PC-9 (cell line): ENCODE measurements around the gene PRPF39. TPM values are rescaled to one million over a fixed set of nuclear protein-coding genes. Genes with fewer than 3 reads are reported as not detected.

Experiments
- BruUV-seq: library from RNA; stranded (reverse); fragments of 400-500 nt; replicated peaks from 2 replicates; lab custom pipeline; 2021; lab: Mats Ljungman, UMichigan
- CTCF ChIA-PET: fragments of 300-600 bp; sonication (Branson Sonifier 250); formaldehyde crosslinking; loops from one replicate; lab custom pipeline; 2022; ENCODE audit warnings: antibody characterized with exemption; lab: Charles Lee
- POLR2A ChIA-PET: fragments of 300-600 bp; sonication (Branson Sonifier 250); formaldehyde crosslinking; loops from one replicate; lab custom pipeline; 2022; ENCODE audit warnings: antibody characterized with exemption; ENCODE audit not compliant: unreplicated experiment; lab: Charles Lee
- DNase-seq, 2 experiments: peaks; one replicate each; pipeline versions ENCODE4 v3.0.0 to v3.0.0-alpha.2; 2015 to 2022; ENCODE audit warnings: mixed read lengths in 1 of 2
- H2AFZ ChIP-seq: fragments of 200-600 bp; sonication (generic); 2 replicates; pipeline ENCODE4 v1.8.1; 2017; ENCODE audit warnings: antibody characterized with exemption
- H3F3A ChIP-seq: fragments of 200-600 bp; sonication (generic); 2 replicates; pipeline ENCODE4 v1.8.1; 2017; ENCODE audit warnings: antibody characterized with exemption, mild to moderate bottlenecking, low read depth; ENCODE audit not compliant: insufficient read depth
- H3K27ac ChIP-seq: fragments of 200-600 bp; sonication (generic); 2 replicates; pipeline ENCODE4 v1.6.1; 2016; ENCODE audit warnings: mixed run types
- H3K27me3 ChIP-seq: fragments of 200-600 bp; sonication (generic); 2 replicates; pipeline ENCODE4 v1.6.1; 2016; ENCODE audit warnings: low read depth, mixed run types; ENCODE audit not compliant: insufficient read depth
- H3K36me3 ChIP-seq: fragments of 200-600 bp; sonication (generic); 2 replicates; pipeline ENCODE4 v1.6.1; 2016; ENCODE audit warnings: low read depth, mixed run types
- H3K4me1 ChIP-seq: fragments of 200-600 bp; sonication (generic); replicated peaks from 2 replicates; pipeline ENCODE4 v1.6.1; 2016; ENCODE audit warnings: mixed run types; ENCODE audit not compliant: insufficient read depth
- H3K4me2 ChIP-seq: fragments of 200-600 bp; sonication (generic); 2 replicates; pipeline ENCODE4 v1.6.1; 2017; ENCODE audit warnings: mixed run types
- H3K4me3 ChIP-seq: fragments of 200-600 bp; sonication (generic); 2 replicates; pipeline ENCODE4 v1.6.1; 2016; ENCODE audit warnings: mixed run types
- H3K79me2 ChIP-seq: fragments of 200-600 bp; sonication (generic); 2 replicates; pipeline ENCODE4 v1.6.1; 2017; ENCODE audit warnings: low read depth, mixed run types
- H3K9me2 ChIP-seq: fragments of 200-600 bp; sonication (generic); 2 replicates; pipeline ENCODE4 v1.8.1; 2017; ENCODE audit warnings: mild to moderate bottlenecking; ENCODE audit not compliant: insufficient read depth
- H3K9me3 ChIP-seq: fragments of 200-600 bp; sonication (generic); 2 replicates; pipeline ENCODE4 v1.8.1; 2016; ENCODE audit warnings: low read depth; ENCODE audit not compliant: insufficient read depth
- H4K20me1 ChIP-seq: fragments of 200-600 bp; sonication (generic); 2 replicates; pipeline ENCODE4 v1.8.1; 2017; ENCODE audit not compliant: insufficient read depth
- CTCF ChIP-seq: fragments of 200-600 bp; sonication (generic); conservative IDR thresholded peaks from 2 replicates; pipeline ENCODE4 v1.6.1; 2017; ENCODE audit warnings: mixed run types, antibody characterized with exemption, mild to moderate bottlenecking, moderate library complexity
- EZH2 ChIP-seq: fragments of 200-600 bp; sonication (generic); IDR thresholded peaks from 2 replicates; pipeline ENCODE4 v1.8.0; 2017; ENCODE audit warnings: antibody characterized with exemption, low read depth
- intact Hi-C: fragments of 100-400 bp; cut with micrococcal nuclease; formaldehyde crosslinking; loops from one replicate; pipeline ENCODE4 v1.10.0; 2022; ENCODE audit not compliant: unreplicated experiment
- total RNA-seq: library from RNA; stranded (reverse); gene quantifications from 2 replicates; pipeline ENCODE4 v1.2.3, GENCODE V29; 2021

PRPF39 gene
- total RNA-seq, 1 experiment from 2014 or later, result 37.2 TPM

GRCh38 chr14:45057881-45058364, 26.0 kb upstream of the PRPF39 start:
- no peaks in the 10 kb centered on the region for H4K20me1 ChIP-seq
- no peak overlapping the region for H2AFZ ChIP-seq
- no peaks in the 10 kb centered on the region for H3K4me1 ChIP-seq
- DNase-seq, result no peak
- no peaks in the 10 kb centered on the region for H3K9me3 ChIP-seq
- TF ChIP-seq EZH2 (no peak), CTCF (no peak)
- BruUV-seq, result no TSS peak
- no peaks in the 10 kb centered on the region for H3K79me2 ChIP-seq
- no peak overlapping the region for H3K4me3 ChIP-seq
- POLR2A ChIA-PET, result no interaction called here
- peaks cover 14% of the 10 kb centered on the region; the same call in 1 of the 2 replicates for H3K36me3 ChIP-seq
- CTCF ChIA-PET, result no interaction called here
- H3K4me2 ChIP-seq, result no peak overlapping the region
- no peaks in the 10 kb centered on the region for H3F3A ChIP-seq
- intact Hi-C loops, result no loop called here
- H3K9me2 ChIP-seq, result peaks cover 5% of the 10 kb centered on the region; the same call in 1 of the 2 replicates
- no peak overlapping the region for H3K27ac ChIP-seq
- no peaks in the 10 kb centered on the region for H3K27me3 ChIP-seq

GRCh38 chr14:45060551-45060950, 23.4 kb upstream of the PRPF39 start:
- no peaks in the 10 kb centered on the region for H3F3A ChIP-seq
- no peaks in the 10 kb centered on the region for H3K79me2 ChIP-seq
- H3K36me3 ChIP-seq, result 0 out of 2 replicates have a peak, but pooled peaks cover 3% of the 10 kb centered on the region
- no peak for DNase-seq
- no peak overlapping the region for H3K4me2 ChIP-seq
- no peaks in the 10 kb centered on the region for H3K9me3 ChIP-seq
- intact Hi-C loops, result no loop called here
- H4K20me1 ChIP-seq, result no peaks in the 10 kb centered on the region
- no TSS peak for BruUV-seq
- H3K27me3 ChIP-seq, result no peaks in the 10 kb centered on the region
- no peak overlapping the region for H2AFZ ChIP-seq
- H3K9me2 ChIP-seq, result peaks cover 5% of the 10 kb centered on the region; the same call in 1 of the 2 replicates
- ChIA-PET CTCF (no interaction called here), POLR2A (no interaction called here)
- H3K4me1 ChIP-seq, result no peaks in the 10 kb centered on the region
- H3K4me3 ChIP-seq, result no peak overlapping the region
- TF ChIP-seq CTCF, result no peak
- no peak for TF ChIP-seq EZH2
- H3K27ac ChIP-seq, result no peak overlapping the region

GRCh38 chr14:45065540-45065939, 18.4 kb upstream of the PRPF39 start:
- H3K4me2 ChIP-seq, result no peak overlapping the region
- no peaks in the 10 kb centered on the region for H3K4me1 ChIP-seq
- TF ChIP-seq EZH2 (no peak), CTCF (no peak)
- H4K20me1 ChIP-seq, result no peaks in the 10 kb centered on the region
- H3K27ac ChIP-seq, result no peak overlapping the region
- BruUV-seq, result no TSS peak
- ChIA-PET POLR2A (interaction anchor here (0.7 kb wide), 1 partner anchor 74 kb away, joined by 3 read pairs; no protein-coding TSS in a partner anchor), CTCF (no interaction called here)
- no peak for DNase-seq
- H3K27me3 ChIP-seq, result no peaks in the 10 kb centered on the region
- intact Hi-C loops, result no loop called here
- peaks cover 4% of the 10 kb centered on the region; the same call in 1 of the 2 replicates for H3K9me2 ChIP-seq
- no peaks in the 10 kb centered on the region for H3K9me3 ChIP-seq
- no peak overlapping the region for H2AFZ ChIP-seq
- 0 out of 2 replicates have a peak, but pooled peaks cover 4% of the 10 kb centered on the region for H3F3A ChIP-seq
- no peaks in the 10 kb centered on the region for H3K36me3 ChIP-seq
- no peaks in the 10 kb centered on the region for H3K79me2 ChIP-seq
- no peak overlapping the region for H3K4me3 ChIP-seq
